GM19025 (cell line): ENCODE data around the gene GRHL1.

Source experiments
- ATAC-seq: cut with Tn5 transposase; IDR thresholded peaks from one replicate; pipeline ENCODE4 v1.9.1; 2021; ENCODE audit warnings: mild to moderate bottlenecking, low read depth, moderate library complexity; ENCODE audit not compliant: unreplicated experiment

GRHL1 gene

GRCh38 chr2:9946818-9947217, 4.7 kb upstream of the GRHL1 start:
- no peak for ATAC-seq

DNA sequence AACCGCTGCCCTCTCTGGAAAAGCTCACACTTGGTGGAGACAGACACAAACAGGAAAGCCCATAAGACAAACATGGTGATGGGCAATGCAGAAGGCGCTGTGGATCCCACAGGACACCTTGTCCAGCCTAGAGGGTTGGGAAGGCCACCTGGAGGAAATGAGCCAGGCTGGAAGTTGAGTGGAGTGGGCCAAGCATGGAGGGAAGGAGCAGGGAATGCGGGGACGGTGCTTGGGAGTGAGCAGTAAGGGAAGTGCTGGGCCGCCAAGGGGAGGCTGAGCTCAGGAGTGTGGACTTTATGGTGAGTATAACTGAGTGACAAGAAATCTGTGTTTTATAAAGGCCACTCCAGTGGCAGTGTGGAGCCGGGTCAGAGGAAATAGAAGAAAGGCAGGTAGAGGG, 2.8 kb upstream of the GRHL1 start:
- no peak for ATAC-seq

GRCh38 chr2:9949239-9949991, 2.1 kb upstream of the GRHL1 start:
- no peak for ATAC-seq

DNA sequence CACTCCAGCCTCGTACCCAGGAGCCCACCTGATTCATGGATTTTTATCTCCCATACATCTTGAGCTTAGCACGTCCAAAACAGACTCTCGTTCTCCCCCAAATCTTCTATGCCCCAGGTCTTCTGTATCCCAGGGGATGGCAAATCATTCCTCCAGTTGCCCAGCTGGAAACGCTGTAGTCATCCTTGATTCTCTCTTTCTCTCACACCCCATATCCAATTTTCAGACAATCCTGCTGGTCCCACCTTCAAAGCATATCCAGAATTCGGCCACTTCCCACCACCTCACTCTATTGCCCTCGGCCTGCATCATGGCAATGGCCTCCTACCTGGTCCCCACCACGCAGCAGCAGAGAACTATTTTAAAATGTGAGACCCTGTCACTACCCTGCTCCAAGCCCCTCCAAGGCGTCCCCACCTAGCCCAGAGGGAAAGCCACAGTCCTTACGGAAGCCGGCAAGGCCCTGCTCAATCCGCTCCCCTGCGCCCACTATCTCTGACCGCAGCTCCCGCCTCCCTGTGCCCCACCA, 1.4 kb upstream of the GRHL1 start:
- ATAC-seq: no peak

GRCh38 chr2:9950521-9951271, 797 bp upstream of the GRHL1 start:
- peak; percentile 28 for ATAC-seq

GRCh38 chr2:9951272-9951521, 296 bp upstream of the GRHL1 start:
- ATAC-seq: no peak

DNA sequence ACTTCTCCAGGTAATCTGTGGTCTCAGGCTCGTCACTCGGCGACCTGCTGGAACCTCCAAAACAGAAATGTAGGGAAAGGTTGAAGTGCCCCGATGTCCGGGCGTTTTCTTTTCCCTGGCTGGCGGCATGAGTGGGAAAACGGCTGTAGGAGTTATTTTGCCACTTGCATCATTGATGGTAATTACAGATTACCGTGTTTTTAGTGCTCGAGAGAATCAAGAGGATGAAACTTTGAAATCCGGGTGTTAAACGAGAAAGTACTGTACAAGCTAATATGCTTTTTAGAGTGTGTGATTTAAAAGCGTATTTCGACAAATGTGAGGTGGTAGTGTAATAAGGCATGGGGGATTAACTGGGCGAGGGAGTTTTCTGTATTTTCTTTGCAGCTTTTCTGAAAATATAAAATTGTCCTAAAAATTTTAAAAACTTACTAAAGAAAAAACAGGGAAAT, 819 bp downstream of the GRHL1 start:
- no peak for ATAC-seq

- ATAC-seq: no peak
Measured at GRCh38 chr2:9952856-9953503, 1.5 kb downstream of the GRHL1 start.

DNA sequence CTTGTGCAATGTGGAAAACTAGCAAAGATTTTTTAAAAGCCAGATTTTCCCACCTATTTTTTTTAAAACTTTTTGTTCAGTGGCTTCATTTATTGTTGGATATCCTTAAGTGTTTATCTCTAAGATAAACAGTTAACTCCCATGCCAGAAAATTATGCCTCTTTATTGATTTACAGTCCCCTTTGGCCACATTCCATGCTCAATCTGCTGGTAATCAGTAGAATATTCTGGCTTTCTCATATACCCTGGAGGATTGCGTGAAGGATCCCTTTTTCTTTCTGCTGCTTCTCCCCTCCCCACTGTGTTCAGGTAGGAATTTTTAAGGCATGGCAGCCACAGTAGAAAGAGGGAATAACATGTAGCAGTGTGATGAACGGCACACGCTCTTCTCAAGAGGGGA, 2.6 kb downstream of the GRHL1 start:
- ATAC-seq: no peak

DNA sequence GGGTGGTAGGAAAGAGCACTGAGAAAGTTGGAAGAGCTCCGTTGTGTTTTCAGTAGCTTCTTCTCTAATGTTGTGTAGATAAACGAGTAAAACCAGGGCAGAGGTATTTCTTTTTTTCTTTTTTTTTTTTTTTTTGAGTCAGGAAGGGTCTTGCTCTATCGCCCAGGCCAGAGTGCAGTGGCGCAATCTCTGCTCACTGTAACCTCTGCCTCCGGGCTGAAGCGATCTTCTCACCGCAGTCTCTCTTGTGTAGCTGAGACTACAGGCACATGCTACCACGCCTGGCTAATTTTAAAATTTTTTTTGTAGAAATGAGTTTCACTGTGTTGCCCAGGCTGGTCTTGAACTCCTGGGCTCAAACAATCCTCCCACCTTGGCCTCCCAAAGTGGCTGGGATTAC, 6.6 kb downstream of the GRHL1 start:
- no peak for ATAC-seq

- no peak for ATAC-seq
Measured at GRCh38 chr2:9959262-9959661, 7.8 kb downstream of the GRHL1 start.

DNA sequence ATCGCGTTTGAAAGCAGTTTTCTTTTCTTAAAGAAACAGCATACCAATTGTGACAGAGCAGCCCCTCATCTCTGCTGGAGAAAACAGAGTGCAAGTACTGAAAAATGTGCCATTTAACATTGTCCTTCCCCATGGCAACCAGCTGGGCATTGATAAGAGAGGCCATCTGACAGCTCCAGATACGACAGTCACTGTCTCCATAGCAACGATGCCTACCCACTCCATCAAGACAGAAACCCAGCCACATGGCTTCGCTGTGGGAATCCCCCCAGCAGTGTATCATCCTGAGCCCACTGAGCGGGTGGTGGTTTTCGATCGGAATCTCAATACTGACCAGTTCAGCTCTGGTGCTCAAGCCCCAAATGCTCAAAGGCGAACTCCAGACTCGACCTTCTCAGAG, 9.5 kb downstream of the GRHL1 start:
- ATAC-seq: no peak

GRCh38 chr2:9964334-9964980, 13.0 kb downstream of the GRHL1 start:
- ATAC-seq: no peak

GRCh38 chr2:9965119-9965822, 13.8 kb downstream of the GRHL1 start:
- no peak for ATAC-seq

DNA sequence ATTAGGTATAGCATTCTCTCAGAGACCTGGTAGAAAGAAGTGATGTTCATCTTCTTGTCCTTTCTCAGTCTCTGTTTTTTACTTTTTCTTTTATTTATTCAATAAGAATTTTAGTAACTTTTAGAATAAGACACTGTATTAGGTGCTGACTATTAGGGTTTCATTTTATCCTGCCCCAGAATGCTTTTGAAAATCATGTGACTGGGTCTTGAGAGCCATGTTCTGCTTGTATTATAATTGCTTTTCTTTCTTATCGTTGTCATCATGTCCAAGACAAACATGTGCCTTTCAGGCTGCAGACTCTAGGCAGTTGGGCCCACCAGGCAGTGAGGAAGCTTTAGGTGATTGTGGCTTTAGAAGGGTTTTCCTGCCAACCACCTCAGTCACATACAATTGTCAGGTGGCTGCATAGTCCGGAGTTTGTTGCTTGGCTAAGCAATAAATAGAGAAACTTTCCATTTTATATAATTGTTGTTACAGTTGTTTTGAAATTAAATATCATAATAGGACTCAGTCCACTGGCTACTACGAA, 15.1 kb downstream of the GRHL1 start:
- ATAC-seq: no peak

DNA sequence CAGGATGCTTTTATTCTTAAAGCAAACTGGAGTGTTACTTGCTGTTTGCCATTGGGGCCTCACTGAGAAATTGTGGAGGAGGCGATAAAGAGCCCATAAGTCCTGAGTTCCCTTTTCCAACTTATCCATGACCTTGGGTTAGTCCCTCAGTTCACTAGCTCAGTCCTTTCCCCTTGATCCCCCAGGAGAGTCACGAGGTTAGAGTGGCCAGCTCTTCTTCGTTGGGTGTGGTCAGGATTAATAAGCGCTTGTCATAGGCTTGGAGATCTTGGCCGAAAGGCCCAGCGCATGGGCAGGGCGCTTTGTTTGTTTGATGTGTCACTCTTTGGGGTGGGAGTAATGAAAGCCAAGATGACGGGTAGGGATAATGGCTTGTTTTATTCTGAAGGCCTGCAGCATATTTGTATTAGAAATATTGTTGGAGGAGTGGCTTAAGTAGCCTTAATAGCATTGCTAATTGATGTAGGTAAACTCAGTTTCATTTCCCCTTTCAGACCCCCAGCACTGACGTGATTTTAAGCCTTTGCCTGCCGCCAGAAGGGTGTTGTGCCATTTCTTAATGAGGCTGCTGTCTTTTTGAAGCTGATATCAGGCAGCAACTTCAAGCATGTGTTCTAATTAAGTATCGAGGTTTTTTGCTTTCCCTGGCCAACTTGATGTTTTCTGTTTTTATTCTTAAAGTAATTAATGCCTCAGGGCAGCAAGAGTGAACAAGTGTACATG, 15.7 kb downstream of the GRHL1 start:
- ATAC-seq: no peak

DNA sequence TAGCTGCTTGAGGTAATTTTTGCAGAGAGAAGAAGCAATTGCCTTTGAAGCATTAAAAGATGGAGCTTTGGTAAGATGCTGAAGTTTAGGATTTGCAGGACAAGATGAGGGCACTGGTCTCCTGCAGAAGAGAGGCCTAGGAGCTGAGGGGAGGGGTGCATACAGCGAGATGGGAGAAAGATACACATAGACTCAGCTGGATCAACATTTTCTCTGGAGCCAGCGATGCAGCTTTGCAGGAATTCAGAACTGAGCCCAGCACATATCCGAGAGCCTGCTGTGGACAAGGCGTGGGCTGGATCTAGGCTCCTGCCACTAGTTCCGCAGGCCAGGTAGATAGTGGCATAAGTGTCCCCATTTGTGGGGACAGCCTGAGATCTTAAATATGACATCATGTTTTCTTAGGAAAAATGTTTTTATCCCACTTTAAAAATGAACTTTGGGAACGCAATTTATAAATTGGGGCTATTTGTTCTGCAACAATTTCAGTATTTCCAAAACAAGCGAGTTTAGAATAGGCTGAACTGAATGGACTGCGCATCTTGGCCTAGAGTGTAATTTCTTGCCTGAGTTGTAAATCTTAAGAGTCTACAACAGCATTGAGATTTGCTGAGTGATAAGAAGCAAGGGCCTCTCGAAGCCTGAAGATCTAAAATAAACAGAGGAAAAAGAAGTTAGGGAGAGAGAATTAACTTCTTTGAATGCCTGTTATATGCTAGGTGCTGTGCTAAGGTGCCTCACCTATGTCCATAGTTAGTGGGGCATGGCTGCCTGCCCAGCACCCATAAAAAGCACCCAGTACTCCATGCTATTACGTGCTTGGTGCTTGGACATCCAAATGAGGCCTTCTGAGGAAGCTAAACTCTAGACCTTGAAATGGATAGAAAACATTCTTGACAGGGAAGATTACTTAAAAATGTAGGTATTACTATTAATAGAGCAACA, 17.3 kb downstream of the GRHL1 start:
- no peak for ATAC-seq

DNA sequence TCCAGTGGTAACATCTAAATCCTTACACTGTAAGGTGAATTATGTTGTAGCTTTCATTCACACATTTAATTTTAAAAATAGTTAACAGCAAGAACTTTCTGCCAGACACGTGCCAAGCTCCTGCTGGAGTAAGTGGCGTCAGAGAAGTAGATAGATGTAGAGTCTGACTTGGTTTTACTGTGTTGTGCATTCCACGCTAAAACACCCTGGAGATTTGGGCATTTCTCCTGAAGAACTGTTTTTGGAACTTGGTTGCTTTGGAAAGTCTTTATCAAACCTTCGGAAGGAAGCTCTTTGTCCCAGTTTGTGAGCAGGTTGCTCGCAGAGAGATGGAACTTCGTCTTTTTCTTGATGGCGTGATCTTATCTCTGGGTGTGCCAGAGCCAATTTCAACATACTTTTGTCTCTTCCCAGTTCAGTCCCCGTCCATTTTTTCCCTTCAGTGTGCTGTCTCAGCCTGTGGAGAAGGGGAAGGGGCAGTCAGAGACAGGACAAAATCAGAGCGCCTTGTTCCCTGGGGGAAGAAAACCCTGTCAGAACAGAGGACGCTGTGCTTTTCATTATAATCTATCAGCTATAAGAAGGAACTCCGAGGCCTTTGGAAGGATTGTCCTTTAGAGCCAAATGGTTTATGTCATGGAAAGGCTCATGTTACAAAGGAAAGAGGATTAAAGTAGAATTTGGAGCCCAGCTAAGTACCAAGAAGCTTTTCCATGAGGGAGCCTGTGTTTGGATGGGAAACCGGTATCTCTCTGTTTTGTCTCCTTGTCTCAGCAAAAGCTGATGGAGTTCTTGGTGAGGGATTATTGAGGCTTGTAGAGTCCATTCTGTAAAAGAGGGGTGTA, 18.9 kb downstream of the GRHL1 start:
- ATAC-seq: no peak
